ENCODE measurements around the gene ARL16. TPM values are rescaled to one million over a fixed set of nuclear protein-coding genes. Genes with fewer than 3 reads are reported as not detected.

Gene ARL16
- total and polyA plus RNA-seq, 2 of the 8 experiments (the other 6 are each of a cell fraction or from before 2014, with no cell fraction given), result 37.0 to 60.8 TPM

DNA sequence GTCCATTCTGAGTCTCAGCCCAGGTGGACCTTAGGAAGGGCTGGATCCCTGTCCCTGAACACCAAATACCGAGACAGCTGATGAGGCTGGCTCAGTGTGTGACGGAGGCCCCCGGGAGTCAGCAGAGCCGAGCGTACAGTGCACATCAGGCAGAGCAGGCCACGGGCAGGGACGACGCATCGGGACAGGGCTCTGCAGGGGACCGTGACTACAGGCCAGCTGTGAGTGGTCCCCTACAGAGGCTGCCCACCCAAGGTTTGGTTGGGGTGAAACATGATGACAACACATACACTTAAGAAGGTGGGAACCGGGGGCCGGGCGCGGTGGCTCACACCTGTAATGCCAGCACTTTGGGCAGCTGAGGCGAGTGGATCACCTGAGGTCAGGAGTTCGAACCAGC is 10.6 kb downstream of the ARL16 start:
- Histone ChIP-seq H4K91ac (replicated peaks; ENCODE audit: insufficient read length, low read length) (no peak overlapping the region), H2BK20ac (ENCODE audit: low read length) (no peak overlapping the region), H4K5ac (ENCODE audit: insufficient read length, low read depth, low read length) (no peak overlapping the region), H3K27me3 (replicated peaks in 1 of 4; ENCODE audit: control insufficient read depth in 3 of 4, extremely low read depth in 1 of 4, insufficient read depth in 3 of 4, low read length in 3 of 4) (no peaks in the 10 kb centered on the region), H2BK12ac (ENCODE audit: low read depth, low read length) (no peak overlapping the region), H3K4me1 (replicated peaks in 1 of 4; ENCODE audit: control insufficient read depth in 3 of 4, insufficient read depth in 4 of 4, low read length in 3 of 4) (peaks cover 0 to 2% (median 0%) of the 10 kb centered on the region in 4 experiments; a peak in 1 of 7 replicates), H2AFZ (ENCODE audit: low read length) (no peak overlapping the region), H4K8ac (ENCODE audit: extremely low read depth, insufficient read depth, low read length) (peak overlapping the region; percentile 2; the same call in 1 of the 2 replicates), H3K4ac (replicated peaks; ENCODE audit: insufficient read length, low read depth, low read length) (no peak overlapping the region), H3K18ac (ENCODE audit: extremely low read depth, low read length) (no peak overlapping the region), H3K9me3 (ENCODE audit: insufficient read depth in 2 of 2, low read depth in 1 of 2, low read length in 1 of 2) (no peaks in the 10 kb centered on the region), H2BK15ac (ENCODE audit: low read length) (no peak overlapping the region), H2BK120ac (replicated peaks; ENCODE audit: low read depth, low read length) (no peak overlapping the region), H3K9ac (replicated peaks in 1 of 4; ENCODE audit: extremely low read depth in 1 of 4, low read depth in 3 of 4, low read length in 3 of 4) (no peak overlapping the region), H3K79me1 (ENCODE audit: low read depth, low read length) (no peaks in the 10 kb centered on the region; the same call in 1 of the 2 replicates), H4K20me1 (replicated peaks in 1 of 2; ENCODE audit: control insufficient read depth in 1 of 2, insufficient read depth in 2 of 2, low read length in 2 of 2) (peaks cover 13 to 25% of the 10 kb centered on the region in 2 experiments), H3K4me2 (ENCODE audit: insufficient read depth in 1 of 2, low read depth in 2 of 2, low read length in 2 of 2) (no peak overlapping the region), H2BK5ac (ENCODE audit: low read depth, low read length) (no peak overlapping the region), H3K56ac (replicated peaks; ENCODE audit: insufficient read length, low read depth, low read length) (no peak overlapping the region), H3K23me2 (ENCODE audit: low read depth, low read length) (no peaks in the 10 kb centered on the region), H3K79me2 (ENCODE audit: control insufficient read depth in 1 of 2, insufficient read depth in 2 of 2, low read length in 2 of 2) (peaks cover 0 to 16% of the 10 kb centered on the region in 2 experiments; a peak in 2 of 4 replicates), H3K27ac (ENCODE audit: low read depth, low read length) (no peak overlapping the region), H3K36me3 (ENCODE audit: control insufficient read depth in 2 of 4, insufficient read depth in 4 of 4, low read length in 3 of 4) (peaks cover 26 to 58% (median 51%) of the 10 kb centered on the region in 4 experiments), H3K14ac (ENCODE audit: insufficient read length) (no peak overlapping the region), H3K23ac (ENCODE audit: insufficient read length) (no peak overlapping the region), H3K4me3 (ENCODE audit: extremely low read depth in 1 of 4, insufficient read depth in 2 of 4, low read depth in 3 of 4, low read length in 4 of 4) (no peak overlapping the region), H2AK5ac (ENCODE audit: low read depth, low read length) (no peak overlapping the region)
- ChIA-PET POLR2A (ENCODE audit: partially characterized antibody) (interaction anchor here (0.8 to 28.4 kb wide), 9 partner anchors 12 to 220 kb away, joined by 3 to 436 read pairs (median 4); partner anchors contain the start of genes ARL16, HGS, MRPL12 and PDE6G), CTCF (ENCODE audit: partially characterized antibody) (interaction anchor here (1.1 to 1.6 kb wide), 2 partner anchors 23 to 34 kb away, joined by 3 to 6 read pairs; no protein-coding TSS in a partner anchor)
- WGBS, 2 experiments (ENCODE audit: extremely low coverage in 1 of 2, insufficient coverage in 1 of 2, insufficient read length in 1 of 2, insufficient replicate concordance in 2 of 2, low coverage in 1 of 2, low lambda C conversion rate in 2 of 2, missing lambda C conversion rate in 1 of 2), result 96% methylated on average over 16 of the region's 16 CpGs; no CpG with 5 or more reads in 1 of the 2 experiments
- TF ChIP-seq KDM4A (IDR thresholded peaks at IDR 0.05; ENCODE audit: low read depth, low read length, severe bottlenecking) (no peak), SIN3A (conservative IDR thresholded peaks at IDR 0.05 in 1 of 2, IDR thresholded peaks at IDR 0.05 in 1 of 2; ENCODE audit: low read depth in 1 of 2, low read length in 2 of 2) (no peak), SRF (IDR thresholded peaks at IDR 0.05; ENCODE audit: low read depth, low read length) (no peak), PHF8 (conservative IDR thresholded peaks at IDR 0.05; ENCODE audit: low read depth, low read length) (no peak)
- no peak for FAIRE-seq
- no peak for DNase-seq (ENCODE audit: low read depth in 1 of 2, low spot score in 2 of 2)
